GM20431 (cell line): Measurements from ENCODE around the gene ADD3.
"Not testable (repeated sequence)": the region's sequence is repeated elsewhere in the genome, so short reads cannot be mapped to it uniquely, and the experiment has no call there.

ENCODE experiments used
- in situ Hi-C: fragments of 300-500 bp; cut with MseI, MboI; formaldehyde crosslinking; loops from one replicate; pipeline ENCODE4 v1.15.0; 2020; ENCODE audit warnings: low sequenced_read_pairs; ENCODE audit not compliant: unreplicated experiment

Gene ADD3

DNA sequence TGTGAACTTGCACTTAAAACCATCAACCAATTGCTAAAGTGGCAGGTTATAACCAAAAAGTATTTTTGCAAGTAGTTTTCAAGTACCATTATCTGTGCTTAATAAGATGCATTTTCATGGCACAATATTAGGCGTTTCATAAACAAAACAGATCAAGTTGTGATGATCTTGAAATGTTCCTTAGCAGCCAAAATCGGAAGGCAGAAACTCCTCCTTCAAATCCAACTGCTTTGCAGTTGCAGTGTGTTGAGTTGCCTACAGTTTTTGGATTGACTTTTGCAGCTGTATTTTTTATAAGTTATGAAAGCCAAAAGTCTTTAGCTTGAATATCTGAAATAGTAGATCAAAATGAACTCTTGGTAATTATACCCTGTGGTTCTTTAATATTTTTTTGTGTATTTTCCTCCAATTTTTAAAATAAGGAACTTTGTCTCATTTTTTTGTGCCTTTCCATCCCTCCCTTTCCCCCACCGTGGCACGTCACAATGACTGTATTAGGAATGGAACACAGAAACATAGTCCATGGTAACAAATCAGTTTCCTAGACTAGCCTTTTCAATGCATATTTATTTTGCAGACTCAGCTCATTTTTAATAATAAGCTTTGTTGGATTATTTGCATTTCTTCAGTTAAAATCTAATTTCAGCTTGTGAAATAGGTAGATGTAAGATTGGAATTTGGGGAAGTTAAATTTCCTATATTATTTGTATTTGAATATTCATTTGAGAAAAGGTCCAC is 80.8 kb downstream of the ADD3 start:
- in situ Hi-C loops, result no loop called here

DNA sequence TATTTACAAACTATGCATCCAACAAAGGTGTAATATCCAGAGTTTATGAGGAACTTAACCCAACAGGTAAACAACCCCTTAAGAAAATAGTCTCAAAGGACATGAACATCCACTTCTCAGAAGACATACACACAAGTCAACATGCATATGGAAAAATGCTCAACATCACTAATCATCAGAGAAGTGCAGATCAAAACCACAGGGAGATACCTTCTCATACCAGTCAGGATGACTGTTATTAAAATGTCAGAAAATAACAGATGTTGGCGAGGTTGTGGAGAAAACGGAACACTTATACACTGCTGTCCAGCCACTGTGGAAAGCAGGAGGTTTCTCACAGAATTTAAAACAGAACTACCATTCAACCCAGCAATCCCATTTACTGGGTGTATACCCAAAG is 84.0 kb downstream of the ADD3 start:
- in situ Hi-C loops, result no loop called here

DNA sequence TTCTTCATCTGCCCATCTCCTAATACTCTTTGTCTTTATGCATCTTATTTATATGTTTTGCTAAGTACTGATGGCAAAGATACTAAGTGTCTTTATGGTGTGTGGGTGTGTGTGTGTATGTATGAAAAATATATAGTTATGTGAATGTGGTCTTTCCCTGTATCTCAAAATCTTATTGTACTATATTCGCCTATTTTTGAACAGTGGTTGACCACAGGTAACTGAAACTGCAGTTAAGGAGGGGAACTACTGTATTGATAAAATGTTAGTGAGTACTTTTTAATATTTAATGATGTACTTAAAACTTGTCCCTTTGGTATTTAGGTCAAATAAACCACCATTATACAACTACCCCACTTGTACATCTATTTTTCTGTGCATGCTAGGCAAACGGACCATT is 85.9 kb downstream of the ADD3 start:
- in situ Hi-C loops, result no loop called here

DNA sequence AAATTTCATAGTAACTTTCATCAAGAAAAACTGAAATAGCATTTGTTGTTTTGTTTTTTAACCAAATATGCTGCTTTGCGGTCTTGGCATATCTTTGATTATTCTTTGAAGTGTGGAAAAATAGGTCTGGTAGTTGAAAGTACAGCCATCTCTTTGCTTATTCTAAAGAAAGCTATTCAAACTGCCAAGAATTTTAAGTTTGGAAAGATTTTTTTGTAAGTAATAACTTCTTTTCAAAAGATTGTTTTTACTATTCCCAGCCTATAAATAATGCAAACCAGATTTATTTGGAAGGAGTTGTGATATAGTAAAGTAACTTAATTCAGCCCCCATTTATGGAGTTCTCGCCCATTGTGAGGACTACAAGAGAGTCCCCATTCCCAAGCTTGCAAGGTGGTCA is 87.0 kb downstream of the ADD3 start:
- in situ Hi-C loops, result no loop called here

DNA sequence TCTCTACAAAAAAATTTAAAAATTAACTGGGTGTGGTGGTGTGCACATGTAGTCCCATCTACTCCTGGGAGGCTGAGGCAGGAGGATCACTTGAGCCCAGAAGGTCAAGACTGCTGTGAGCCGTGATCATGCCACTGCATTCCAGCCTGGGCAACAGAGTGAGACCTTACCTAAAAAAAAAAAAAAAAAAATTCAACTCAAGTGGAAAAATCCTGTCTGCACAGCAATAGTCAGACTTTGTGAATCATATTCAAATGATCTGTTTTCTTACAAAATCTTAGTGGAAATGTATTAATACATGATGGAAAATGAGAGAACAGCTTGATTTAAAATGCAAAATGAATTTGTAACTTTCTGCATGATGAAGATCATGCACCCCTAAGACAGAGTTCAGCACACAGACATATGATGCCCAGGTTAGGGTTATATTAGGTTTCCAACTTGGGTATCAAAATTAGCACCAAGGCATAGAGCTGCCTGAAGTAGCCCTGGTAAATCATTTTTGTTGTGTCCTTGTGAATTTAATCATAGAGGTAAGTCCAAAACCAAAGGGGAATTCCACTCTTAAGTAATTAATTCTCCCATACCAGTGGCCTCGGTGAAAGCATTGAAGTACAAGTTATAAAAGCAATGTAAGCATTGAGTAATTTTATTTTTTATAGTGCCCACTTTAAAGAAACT is 93.8 kb downstream of the ADD3 start:
- in situ Hi-C loops, result no loop called here

DNA sequence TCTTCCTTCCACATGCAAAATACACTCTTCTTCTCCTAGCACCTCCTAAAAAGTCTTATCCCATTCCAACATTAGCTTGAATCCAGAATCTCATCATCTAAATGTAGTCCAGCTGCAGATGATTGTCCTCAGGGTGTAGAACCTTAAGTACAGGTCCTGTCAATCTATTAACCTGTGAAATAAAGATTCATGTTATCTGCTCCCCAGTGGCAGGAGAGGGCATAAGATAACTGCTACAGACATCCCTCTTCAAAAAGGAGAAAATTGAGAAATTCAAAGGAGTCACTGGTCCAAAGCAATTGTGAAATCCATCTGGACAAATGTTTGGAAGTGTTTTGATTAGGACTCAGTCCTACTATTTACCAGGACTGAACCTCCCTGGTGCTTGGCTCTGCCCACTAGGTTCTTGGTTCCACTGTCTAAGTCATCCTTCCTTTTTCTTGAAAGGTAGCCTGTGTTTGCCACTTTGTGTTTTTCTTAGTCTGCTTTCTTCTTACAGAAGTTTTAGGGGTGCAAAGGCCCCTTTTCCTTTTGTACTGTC is 96.2 kb downstream of the ADD3 start:
- in situ Hi-C loops, result no loop called here

DNA sequence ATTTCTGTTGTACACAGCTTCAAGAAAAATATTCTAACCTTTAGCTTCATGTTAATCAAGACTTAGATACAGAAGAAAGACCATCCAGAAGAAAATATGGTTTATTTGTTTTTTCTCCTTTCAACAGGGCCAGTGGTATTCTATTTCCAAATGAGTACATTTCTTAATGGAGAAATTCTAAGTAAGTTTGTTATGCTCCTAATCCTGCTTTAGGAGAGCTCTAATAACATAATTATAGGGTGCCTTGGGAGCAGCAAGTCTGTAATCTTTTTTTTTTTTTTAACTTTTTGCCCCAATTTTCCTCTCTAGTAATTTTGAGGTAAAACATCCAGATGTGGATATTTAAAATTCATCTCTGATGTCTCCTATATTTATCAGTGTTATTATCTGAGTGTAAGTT is 98.1 kb downstream of the ADD3 start:
- in situ Hi-C loops, result no loop called here

DNA sequence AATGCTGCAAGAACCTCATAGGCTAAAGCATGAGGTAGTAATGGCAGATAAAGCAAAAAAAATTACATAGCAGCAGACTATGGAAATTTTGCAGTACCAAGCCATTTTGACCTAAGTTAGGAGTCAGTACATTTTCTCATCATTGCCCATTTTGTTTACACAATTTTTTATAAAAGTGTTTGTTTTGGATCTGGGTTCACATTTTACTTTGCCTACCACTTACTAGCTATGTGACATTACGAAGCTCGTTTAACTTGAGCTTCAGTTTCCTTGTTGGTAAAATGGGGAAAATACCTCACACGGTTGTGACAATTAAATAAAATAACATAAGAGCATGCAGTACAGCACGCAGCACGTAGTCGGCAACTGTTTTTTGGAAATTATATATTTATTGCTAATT is 99.6 kb downstream of the ADD3 start:
- in situ Hi-C loops, result no loop called here

DNA sequence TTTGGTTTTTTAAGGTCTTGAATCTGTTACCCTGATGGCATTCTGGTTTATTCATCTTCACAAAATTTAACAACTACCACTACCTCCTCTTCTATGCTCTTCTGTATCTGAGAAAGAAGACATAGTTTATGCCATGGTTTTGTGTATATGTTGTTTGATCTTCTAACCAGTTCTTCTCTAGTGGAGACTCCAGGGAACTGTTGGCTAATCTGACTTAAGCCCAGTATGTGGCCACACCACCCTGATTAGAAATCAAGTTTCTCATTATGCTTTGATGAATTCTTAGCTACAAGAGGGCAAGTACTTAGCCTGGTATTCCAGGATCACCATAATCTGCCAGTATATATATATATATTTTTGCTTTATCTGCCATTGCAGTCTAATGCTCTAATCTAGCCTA is 100.1 kb downstream of the ADD3 start:
- in situ Hi-C loops, result no loop called here

DNA sequence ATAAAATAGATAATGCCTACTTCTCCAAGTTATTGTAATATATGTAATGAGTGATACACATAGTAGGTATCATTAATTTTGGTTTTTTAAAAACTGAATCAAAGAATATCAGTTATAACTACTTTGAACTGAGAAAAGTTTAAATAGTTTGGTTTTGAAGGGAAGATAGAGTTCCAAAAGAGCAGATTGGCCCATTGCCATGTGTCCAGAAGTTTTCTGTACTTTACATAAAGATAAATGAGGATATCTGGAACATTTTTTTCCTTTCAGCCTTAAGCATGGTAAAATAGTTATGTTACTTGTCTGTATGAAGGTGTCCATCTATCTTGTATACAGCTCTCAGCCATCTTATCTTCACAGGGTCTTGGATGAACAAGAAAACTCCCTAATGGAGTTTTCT is 101.7 kb downstream of the ADD3 start:
- in situ Hi-C loops, result no loop called here

DNA sequence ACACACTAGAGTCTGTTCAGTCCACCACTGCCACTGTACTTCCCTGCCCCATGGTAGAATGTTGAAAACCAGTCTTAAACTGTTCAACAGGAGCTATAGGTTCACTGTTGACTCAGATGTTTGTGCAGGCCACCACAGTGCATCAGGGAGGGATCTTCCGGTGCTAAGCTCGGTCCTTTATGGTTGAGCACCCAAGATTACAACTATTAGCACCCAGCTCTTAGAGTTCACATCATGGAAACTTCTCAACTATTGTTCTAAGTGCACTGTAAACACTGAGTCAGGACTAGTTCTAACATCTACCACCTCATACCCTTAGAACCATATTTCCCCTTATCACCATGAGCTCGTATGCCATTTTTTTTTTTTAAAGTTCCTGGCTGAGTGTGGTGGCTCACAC is 102.6 kb downstream of the ADD3 start:
- in situ Hi-C loops, result no loop called here

DNA sequence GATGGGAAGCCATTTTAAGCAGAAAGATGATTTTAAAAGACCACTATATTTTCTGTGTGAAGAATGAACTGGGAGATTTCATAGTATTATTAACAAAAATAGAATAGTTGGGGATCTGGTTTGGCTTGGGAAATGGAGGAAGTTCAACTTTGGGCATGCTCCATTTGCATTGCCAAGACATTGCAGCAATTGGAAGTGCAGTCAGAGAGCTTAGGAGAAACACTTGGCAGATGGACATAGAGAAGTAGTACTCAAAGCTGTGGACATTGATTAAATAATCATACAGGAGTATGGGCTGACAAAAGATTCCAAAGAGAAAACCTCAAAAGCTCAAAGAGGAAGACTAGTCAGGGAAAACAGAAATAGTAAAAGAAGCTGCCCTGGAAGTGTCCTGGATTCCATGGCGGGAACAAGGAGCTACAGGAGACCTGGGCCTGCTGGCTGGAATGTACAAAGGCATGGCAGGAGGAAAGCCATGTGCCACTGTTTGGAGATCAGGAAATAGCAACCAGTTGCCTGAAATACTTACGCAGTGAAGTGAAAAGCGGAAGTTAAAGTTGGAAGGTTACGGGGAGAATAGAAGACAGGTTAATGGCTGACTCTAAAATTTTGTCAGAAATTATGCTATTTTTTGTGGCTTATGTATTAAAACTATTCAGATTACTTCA is 106.0 kb downstream of the ADD3 start:
- in situ Hi-C loops, result no loop called here

DNA sequence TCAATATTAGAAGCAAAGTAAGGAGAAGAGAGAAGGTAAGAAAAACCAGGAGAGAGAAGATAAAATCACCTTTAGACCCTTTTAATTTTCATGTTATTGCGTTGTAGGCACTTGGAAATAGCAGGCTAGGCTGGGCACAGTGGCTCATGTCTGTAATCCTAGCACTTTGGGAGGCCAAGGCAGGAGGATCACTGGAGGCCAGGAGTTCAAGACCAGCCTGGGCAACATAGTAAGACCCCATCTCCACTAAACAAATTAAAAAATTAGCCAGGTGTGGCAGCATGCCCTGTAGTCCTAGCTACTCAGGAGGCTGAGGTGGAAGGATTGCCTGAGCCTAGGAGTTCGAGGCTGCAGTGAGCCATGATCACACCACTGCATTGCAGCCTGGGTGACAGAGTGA is 106.9 kb downstream of the ADD3 start:
- in situ Hi-C loops, result not testable (repeated sequence)

DNA sequence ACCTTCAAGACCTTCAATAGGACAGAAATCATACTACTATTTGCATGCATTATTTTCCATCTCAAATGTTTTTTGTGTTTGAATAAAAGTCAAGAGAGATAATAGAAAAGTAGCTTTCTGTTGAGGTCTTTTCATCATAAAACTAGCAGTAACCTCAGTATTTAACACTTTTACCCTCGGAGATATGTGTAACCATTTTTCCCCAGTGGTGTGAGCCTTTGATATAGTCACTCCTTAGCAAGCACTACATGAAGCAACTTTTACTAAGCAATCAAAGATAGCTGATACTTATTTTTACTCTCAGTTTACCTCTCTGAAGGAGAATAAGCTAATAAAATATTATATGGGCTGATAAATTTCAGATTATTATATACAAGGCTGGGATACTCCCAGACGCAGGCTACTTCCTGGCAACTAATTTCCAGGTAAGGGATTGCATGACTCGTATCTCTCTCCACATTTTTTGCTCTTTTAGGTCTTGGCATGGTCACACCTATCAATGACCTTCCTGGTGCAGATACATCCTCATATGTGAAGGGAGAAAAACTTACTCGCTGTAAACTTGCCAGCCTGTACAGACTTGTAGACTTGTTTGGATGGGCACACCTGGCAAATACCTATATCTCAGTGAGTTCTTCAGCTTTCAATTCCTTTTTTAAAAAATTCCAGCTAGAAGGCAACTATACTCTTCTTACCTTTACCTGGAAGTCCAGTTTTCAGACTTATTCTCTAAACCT is 108.2 kb downstream of the ADD3 start:
- in situ Hi-C loops, result no loop called here

DNA sequence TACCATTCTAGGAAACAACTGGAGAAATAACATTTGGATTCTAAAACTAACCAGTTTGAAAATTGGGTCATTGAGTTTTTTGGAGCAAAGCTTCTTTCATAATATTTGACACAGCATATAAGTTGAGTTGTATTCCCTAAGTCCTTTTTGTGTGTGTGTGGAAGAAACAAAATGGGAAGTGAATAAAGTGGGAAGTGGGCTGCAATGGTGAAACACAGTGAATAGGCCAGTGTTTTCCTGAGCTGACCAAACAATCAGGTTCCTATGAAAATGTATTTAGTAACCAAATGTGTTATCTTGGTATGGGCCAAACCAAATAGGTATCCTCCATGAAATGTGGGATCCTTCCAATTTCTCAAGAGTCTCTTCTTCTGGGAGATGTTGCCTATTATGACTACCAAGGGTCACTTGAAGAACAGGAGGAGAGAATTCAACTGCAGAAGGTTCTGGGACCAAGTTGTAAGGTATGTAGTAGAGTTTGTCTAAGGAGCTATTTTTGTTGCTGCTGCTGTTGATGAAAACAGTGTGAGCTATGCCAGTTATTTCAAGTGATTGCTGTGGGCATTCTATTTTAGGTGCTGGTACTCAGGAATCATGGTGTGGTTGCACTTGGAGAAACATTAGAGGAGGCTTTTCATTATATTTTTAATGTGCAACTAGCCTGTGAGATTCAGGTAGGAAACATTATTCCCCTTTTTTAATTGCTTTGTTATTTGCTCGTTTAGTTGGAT is 111.3 kb downstream of the ADD3 start:
- in situ Hi-C loops, result no loop called here

DNA sequence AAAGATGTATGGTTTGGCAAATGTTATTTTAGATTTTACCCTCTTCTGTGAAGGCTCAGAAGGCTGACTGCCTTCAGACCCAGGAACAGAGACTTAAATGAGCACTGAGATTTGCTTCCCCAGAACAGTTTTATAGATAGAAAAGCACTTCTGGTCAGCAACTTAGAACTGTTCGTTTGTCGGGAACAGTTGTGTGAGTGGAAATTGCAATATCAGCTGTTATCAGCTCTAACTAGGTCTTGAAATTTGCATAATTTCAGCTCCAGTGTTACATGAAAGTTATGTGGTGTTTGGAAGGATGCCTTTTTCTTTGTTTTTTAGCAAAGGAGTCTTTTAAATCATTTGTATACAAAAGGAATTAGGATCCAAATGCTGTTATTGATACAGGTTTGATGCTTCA is 115.8 kb downstream of the ADD3 start:
- in situ Hi-C loops, result no loop called here

DNA sequence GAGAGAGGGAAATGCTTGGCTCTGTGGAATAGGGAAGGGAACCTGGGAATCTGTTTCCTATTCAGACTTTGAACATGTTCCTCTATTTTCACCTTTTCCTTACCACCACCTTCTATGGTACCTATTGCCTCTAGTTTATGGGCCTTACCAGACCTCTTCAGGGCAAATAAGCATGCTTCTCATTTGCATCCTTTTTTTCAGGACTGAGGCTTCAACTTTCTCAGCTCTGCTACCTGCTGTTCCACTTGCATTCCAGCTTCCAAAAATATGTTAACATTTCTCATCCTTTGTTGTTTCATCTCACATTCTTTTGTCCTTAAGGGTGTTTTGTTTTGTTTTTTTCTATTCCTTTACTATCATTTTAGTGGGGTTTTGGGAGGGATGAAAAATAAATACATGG is 121.7 kb downstream of the ADD3 start:
- in situ Hi-C loops, result no loop called here

DNA sequence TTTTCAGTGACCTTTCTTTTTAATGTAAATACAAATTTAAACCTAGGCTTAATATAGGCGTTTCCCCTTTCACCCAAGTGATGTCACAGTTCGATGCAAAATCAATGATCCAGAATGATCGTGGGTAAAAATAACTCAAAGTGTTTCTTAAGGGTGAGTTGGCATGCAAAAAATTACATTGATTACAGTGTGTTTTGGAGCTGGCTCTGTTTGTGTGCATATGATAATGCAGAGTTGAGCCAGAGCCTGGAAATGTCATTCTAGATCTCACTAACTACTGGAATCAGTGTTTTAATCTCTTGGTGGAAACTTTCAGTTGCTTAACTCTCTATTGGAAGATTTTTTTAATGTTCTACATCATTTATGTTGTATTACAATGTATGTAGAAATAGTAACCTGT is 127.1 kb downstream of the ADD3 start:
- in situ Hi-C loops, result no loop called here

DNA sequence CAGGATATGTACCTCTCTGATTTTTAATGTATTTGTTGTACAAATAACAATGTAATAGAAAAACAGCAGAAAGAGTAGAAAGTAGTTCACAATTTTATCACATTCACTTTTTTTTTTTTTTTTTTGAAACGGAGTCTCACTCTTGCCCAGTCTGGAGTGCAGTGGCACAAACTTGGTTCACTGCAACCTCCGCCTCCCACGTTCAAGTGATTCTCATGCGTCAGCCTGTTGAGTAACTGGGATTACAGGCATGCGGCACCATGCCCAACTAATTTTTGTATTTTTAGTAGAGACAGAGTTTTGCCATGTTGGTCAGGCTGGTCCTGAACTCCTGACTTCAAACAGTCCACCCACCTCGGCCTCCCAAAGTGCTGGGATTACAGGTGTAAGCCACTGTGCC is 128.1 kb downstream of the ADD3 start:
- in situ Hi-C loops, result not testable (repeated sequence)

DNA sequence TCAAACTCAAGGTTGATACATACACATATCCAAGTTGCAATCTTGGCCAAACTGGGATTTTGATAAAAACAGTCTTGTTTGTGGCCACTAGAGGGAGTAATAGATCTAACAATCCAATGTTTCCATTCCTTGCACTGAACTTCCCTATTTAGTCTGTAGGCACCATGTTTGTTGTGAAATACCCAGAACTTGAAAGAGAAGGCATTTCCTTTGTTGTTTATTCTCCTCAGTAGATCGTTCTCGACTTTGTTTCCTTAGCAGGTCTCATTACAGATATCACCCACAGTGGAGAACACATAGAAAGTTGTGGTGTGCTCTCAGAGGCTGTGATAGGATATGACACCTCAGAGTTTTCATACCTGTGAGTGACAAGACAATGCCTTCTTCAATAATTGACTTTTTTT is 129.4 kb downstream of the ADD3 start:
- in situ Hi-C loops, result no loop called here
